Tibial nerve (tissue), 3 donors: ENCODE data around the gene ASB11.

Experiments
- CTCF ChIP-seq, 5 experiments: fragments of 200-600 bp in 3 of 5; fragments of 450-650 bp in 2 of 5; sonication (generic) in 3 of 5; IDR thresholded peaks; one replicate each; pipeline ENCODE4 v1.5.1; 2016 to 2019; ENCODE audit warnings: antibody characterized with exemption in 5 of 5, mild to moderate bottlenecking in 3 of 5, moderate library complexity in 2 of 5
- POLR2A ChIP-seq, 2 donors: fragments of 450-650 bp; IDR thresholded peaks; one replicate each; pipeline ENCODE4 v1.6.1; 2017; ENCODE audit warnings: antibody characterized with exemption in 2 of 2, mild to moderate bottlenecking in 2 of 2, moderate library complexity in 2 of 2

GRCh38 chrX:15235001-15235400, 80.4 kb downstream of the ASB11 start:
- TF ChIP-seq POLR2A (IDR thresholded peaks at IDR 0.05) (no peak), CTCF (IDR thresholded peaks at IDR 0.05) (no peak)
